GM12878 (cell line): ENCODE data around the gene CACNB3. TPM values are rescaled to one million over a fixed set of nuclear protein-coding genes. Genes with fewer than 3 reads are reported as not detected.

Source experiments
- DPF2 ChIP-seq: fragments of 450-650 bp; IDR thresholded peaks from 2 replicates; pipeline ENCODE4 v1.6.1; 2017; ENCODE audit warnings: mild to moderate bottlenecking
- HDGF ChIP-seq: fragments of 450-650 bp; IDR thresholded peaks from 2 replicates; pipeline ENCODE4 v1.6.1; 2016; ENCODE audit warnings: antibody characterized with exemption
- SRF ChIP-seq, 2 experiments: IDR thresholded peaks; 2 replicates each; pipeline ENCODE4 v1.6.1; 2011; ENCODE audit warnings: low read depth in 2 of 2, low read length in 2 of 2, mild to moderate bottlenecking in 1 of 2, moderate library complexity in 1 of 2
- SUPT20H ChIP-seq: IDR thresholded peaks from 2 replicates; pipeline ENCODE4 v1.6.1; 2011; ENCODE audit warnings: low read depth, mild to moderate bottlenecking, low read length, moderate library complexity, borderline replicate concordance; ENCODE audit not compliant: control insufficient read depth
- ZBED1 ChIP-seq: IDR thresholded peaks from 2 replicates; pipeline ENCODE4 v1.6.1; 2016; ENCODE audit warnings: borderline replicate concordance
- ZNF622 ChIP-seq: fragments of 450-650 bp; IDR thresholded peaks from 2 replicates; pipeline ENCODE4 v1.6.1; 2017; ENCODE audit warnings: mild to moderate bottlenecking, inconsistent platforms
- polyA plus RNA-seq, 11 experiments: library from polyadenylated mRNA; depleted of rRNA in 4 of 11; unstranded in 6 of 11; stranded (reverse) in 5 of 11; fragments of >200 nt; fragmentation: Nextera tagmentation in 4 of 11; fragmentation: Illumina TruSeq in 1 of 11; extraction: Ambion mirVana in 4 of 11; extraction: Trizol in 1 of 11; gene quantifications; 1 replicate in 1 of 11; 2 replicates in 10 of 11; pipeline versions ENCODE4 v1.2.1 to v1.2.3, GENCODE V29; 2011 to 2016; ENCODE audit warnings: inconsistent platforms in 2 of 11, missing spikeins in 2 of 11, low read depth in 1 of 11
- total RNA-seq, 4 experiments: library from RNA; depleted of rRNA in 3 of 4; stranded (reverse); fragments of >200 nt in 3 of 4; fragmentation: Illumina TruSeq in 1 of 4; extraction: Trizol in 1 of 4; gene quantifications; 2 replicates each; pipeline versions ENCODE4 v1.2.1 to v1.2.3, GENCODE V29; 2013 to 2021
- TF ChIP-seq, protein P1 (sequence below): IDR thresholded peaks from 2 replicates; pipeline ENCODE4 v1.6.1; 2012; ENCODE audit warnings: low read depth, low read length, improper control_type of control experiment
- TF ChIP-seq, protein P2 (sequence below): fragments of 450-650 bp; IDR thresholded peaks from 2 replicates; pipeline ENCODE4 v1.6.1; 2018; ENCODE audit warnings: borderline replicate concordance, mild to moderate bottlenecking; ENCODE audit not compliant: partially characterized antibody
- TF ChIP-seq, protein P3 (sequence below), 3 experiments: IDR thresholded peaks in 2 of 3; conservative IDR thresholded peaks in 1 of 3; 2 replicates each; pipeline ENCODE4 v1.5.1; 2011; ENCODE audit warnings: low read depth in 3 of 3, low read length in 3 of 3, mild to moderate bottlenecking in 3 of 3, control low read depth in 2 of 3, moderate library complexity in 2 of 3, inconsistent platforms in 1 of 3, mixed read lengths in 1 of 3; ENCODE audit not compliant: control insufficient read depth in 2 of 3, insufficient read depth in 1 of 3; ENCODE audit errors: extremely low read depth in 1 of 3
- TF ChIP-seq, protein P4 (sequence below): fragments of 450-650 bp; IDR thresholded peaks from 2 replicates; pipeline ENCODE4 v1.6.1; 2017; ENCODE audit warnings: mild to moderate bottlenecking, moderate library complexity
- TF ChIP-seq, protein P5 (sequence below): fragments of 450-650 bp; IDR thresholded peaks from 2 replicates; pipeline ENCODE4 v1.6.1; 2017; ENCODE audit warnings: antibody characterized with exemption, mild to moderate bottlenecking, moderate library complexity
- TF ChIP-seq, protein P6 (sequence below): fragments of 450-650 bp; IDR thresholded peaks from 2 replicates; pipeline ENCODE4 v1.6.1; 2017; ENCODE audit warnings: mild to moderate bottlenecking, low read depth, inconsistent platforms; ENCODE audit not compliant: poor library complexity, severe bottlenecking

Gene CACNB3
- total and polyA plus RNA-seq, 10 of the 15 experiments (the other 5 are each of a cell fraction or from before 2014, with no cell fraction given): 0.78 to 5.0 (median 1.7) TPM

DNA sequence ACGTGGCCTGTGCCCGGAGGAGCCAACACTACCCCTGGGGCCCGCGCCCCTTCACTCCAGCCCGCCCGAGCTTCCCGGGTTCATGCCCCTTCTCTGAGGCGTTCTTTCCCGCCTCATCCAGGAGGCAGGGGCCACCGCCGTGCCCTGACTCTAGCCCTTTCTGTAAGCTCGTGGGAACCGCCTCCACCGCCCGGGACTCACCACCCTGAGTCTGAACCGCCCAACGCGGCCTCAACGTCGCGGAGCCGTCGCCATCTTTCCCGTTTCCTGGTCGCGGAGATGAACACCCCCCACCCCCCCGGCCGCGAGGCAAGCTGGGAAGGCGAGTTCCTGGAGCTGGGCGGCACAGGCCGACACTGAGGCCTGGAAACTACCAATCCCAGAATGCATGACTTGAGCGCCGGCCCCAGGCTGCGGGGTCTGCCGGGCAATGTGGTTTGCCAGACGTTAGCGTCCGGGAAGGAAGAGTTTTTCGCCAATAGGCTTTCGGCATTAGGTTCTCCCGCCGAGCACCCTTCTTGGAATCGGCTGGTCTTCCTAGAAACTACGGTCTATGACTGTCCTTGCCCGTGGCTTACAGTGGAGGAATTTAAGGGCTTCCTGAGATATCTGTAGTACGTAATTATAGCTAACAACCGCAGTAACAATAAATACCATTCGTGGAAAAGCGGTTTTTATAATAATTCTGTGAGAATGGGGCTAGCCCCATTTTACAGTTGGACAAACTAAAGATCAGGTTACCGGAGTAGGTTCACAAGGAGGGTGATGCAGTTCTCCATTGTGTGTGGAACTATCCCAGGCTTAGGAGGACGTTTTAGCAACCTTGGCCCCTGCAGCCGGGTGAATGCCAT lies 33.8 kb downstream of the CACNB3 start, which contains the start of gene DDX23 (continued):
- TF ChIP-seq SUPT20H (no peak), ZNF622 (no peak), HDGF (peak; percentile 53; the same call in 1 of the 2 replicates), DPF2 (0 out of 2 replicates have a peak, but pooled peaks have one; percentile 15), ZBED1 (no peak), SRF (IDR thresholded peaks at IDR 0.05; ENCODE audit: low read depth in 2 of 2, low read length in 2 of 2) (peak in 1 of 2 experiments; percentile 51; a peak in 1 of 4 replicates)
- TF ChIP-seq, protein P1, sequence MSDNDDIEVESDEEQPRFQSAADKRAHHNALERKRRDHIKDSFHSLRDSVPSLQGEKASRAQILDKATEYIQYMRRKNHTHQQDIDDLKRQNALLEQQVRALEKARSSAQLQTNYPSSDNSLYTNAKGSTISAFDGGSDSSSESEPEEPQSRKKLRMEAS: peak; percentile 76
- TF ChIP-seq, protein P2, sequence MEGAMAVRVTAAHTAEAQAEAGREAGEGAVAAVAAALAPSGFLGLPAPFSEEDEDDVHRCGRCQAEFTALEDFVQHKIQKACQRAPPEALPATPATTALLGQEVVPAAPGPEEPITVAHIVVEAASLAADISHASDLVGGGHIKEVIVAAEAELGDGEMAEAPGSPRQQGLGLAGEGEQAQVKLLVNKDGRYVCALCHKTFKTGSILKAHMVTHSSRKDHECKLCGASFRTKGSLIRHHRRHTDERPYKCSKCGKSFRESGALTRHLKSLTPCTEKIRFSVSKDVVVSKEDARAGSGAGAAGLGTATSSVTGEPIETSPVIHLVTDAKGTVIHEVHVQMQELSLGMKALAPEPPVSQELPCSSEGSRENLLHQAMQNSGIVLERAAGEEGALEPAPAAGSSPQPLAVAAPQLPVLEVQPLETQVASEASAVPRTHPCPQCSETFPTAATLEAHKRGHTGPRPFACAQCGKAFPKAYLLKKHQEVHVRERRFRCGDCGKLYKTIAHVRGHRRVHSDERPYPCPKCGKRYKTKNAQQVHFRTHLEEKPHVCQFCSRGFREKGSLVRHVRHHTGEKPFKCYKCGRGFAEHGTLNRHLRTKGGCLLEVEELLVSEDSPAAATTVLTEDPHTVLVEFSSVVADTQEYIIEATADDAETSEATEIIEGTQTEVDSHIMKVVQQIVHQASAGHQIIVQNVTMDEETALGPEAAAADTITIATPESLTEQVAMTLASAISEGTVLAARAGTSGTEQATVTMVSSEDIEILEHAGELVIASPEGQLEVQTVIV: peak; percentile 91
- TF ChIP-seq, protein P3, sequence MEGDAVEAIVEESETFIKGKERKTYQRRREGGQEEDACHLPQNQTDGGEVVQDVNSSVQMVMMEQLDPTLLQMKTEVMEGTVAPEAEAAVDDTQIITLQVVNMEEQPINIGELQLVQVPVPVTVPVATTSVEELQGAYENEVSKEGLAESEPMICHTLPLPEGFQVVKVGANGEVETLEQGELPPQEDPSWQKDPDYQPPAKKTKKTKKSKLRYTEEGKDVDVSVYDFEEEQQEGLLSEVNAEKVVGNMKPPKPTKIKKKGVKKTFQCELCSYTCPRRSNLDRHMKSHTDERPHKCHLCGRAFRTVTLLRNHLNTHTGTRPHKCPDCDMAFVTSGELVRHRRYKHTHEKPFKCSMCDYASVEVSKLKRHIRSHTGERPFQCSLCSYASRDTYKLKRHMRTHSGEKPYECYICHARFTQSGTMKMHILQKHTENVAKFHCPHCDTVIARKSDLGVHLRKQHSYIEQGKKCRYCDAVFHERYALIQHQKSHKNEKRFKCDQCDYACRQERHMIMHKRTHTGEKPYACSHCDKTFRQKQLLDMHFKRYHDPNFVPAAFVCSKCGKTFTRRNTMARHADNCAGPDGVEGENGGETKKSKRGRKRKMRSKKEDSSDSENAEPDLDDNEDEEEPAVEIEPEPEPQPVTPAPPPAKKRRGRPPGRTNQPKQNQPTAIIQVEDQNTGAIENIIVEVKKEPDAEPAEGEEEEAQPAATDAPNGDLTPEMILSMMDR (IDR thresholded peaks at IDR 0.05 in 2 of 3, conservative IDR thresholded peaks at IDR 0.05 in 1 of 3; ENCODE audit: control insufficient read depth in 2 of 3, extremely low read depth in 1 of 3, insufficient read depth in 1 of 3, low read depth in 3 of 3, low read length in 3 of 3): no peak
- TF ChIP-seq, protein P4, sequence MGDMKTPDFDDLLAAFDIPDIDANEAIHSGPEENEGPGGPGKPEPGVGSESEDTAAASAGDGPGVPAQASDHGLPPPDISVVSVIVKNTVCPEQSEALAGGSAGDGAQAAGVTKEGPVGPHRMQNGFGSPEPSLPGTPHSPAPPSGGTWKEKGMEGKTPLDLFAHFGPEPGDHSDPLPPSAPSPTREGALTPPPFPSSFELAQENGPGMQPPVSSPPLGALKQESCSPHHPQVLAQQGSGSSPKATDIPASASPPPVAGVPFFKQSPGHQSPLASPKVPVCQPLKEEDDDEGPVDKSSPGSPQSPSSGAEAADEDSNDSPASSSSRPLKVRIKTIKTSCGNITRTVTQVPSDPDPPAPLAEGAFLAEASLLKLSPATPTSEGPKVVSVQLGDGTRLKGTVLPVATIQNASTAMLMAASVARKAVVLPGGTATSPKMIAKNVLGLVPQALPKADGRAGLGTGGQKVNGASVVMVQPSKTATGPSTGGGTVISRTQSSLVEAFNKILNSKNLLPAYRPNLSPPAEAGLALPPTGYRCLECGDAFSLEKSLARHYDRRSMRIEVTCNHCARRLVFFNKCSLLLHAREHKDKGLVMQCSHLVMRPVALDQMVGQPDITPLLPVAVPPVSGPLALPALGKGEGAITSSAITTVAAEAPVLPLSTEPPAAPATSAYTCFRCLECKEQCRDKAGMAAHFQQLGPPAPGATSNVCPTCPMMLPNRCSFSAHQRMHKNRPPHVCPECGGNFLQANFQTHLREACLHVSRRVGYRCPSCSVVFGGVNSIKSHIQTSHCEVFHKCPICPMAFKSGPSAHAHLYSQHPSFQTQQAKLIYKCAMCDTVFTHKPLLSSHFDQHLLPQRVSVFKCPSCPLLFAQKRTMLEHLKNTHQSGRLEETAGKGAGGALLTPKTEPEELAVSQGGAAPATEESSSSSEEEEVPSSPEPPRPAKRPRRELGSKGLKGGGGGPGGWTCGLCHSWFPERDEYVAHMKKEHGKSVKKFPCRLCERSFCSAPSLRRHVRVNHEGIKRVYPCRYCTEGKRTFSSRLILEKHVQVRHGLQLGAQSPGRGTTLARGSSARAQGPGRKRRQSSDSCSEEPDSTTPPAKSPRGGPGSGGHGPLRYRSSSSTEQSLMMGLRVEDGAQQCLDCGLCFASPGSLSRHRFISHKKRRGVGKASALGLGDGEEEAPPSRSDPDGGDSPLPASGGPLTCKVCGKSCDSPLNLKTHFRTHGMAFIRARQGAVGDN: no peak
- TF ChIP-seq, protein P5, sequence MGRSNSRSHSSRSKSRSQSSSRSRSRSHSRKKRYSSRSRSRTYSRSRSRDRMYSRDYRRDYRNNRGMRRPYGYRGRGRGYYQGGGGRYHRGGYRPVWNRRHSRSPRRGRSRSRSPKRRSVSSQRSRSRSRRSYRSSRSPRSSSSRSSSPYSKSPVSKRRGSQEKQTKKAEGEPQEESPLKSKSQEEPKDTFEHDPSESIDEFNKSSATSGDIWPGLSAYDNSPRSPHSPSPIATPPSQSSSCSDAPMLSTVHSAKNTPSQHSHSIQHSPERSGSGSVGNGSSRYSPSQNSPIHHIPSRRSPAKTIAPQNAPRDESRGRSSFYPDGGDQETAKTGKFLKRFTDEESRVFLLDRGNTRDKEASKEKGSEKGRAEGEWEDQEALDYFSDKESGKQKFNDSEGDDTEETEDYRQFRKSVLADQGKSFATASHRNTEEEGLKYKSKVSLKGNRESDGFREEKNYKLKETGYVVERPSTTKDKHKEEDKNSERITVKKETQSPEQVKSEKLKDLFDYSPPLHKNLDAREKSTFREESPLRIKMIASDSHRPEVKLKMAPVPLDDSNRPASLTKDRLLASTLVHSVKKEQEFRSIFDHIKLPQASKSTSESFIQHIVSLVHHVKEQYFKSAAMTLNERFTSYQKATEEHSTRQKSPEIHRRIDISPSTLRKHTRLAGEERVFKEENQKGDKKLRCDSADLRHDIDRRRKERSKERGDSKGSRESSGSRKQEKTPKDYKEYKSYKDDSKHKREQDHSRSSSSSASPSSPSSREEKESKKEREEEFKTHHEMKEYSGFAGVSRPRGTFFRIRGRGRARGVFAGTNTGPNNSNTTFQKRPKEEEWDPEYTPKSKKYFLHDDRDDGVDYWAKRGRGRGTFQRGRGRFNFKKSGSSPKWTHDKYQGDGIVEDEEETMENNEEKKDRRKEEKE: no peak
- TF ChIP-seq, protein P6, sequence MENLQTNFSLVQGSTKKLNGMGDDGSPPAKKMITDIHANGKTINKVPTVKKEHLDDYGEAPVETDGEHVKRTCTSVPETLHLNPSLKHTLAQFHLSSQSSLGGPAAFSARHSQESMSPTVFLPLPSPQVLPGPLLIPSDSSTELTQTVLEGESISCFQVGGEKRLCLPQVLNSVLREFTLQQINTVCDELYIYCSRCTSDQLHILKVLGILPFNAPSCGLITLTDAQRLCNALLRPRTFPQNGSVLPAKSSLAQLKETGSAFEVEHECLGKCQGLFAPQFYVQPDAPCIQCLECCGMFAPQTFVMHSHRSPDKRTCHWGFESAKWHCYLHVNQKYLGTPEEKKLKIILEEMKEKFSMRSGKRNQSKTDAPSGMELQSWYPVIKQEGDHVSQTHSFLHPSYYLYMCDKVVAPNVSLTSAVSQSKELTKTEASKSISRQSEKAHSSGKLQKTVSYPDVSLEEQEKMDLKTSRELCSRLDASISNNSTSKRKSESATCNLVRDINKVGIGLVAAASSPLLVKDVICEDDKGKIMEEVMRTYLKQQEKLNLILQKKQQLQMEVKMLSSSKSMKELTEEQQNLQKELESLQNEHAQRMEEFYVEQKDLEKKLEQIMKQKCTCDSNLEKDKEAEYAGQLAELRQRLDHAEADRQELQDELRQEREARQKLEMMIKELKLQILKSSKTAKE: peak; percentile 18
